Liver (tissue), 9 donors: ENCODE measurements around the gene ZFAND2A. TPM values are rescaled to one million over a fixed set of nuclear protein-coding genes. Genes with fewer than 3 reads are reported as not detected.
"Not testable (repeated sequence)": the region's sequence is repeated elsewhere in the genome, so short reads cannot be mapped to it uniquely, and the experiment has no call there.

ENCODE experiments used
- DNase-seq: peaks from one replicate; pipeline ENCODE4 v3.0.0-alpha.2; 2017; ENCODE audit warnings: low spot score
- H3K27ac ChIP-seq, 2 donors: one replicate each; pipeline ENCODE4 v1.7.0; 2013; ENCODE audit warnings: inconsistent platforms in 2 of 2, low read length in 2 of 2, control low read depth in 1 of 2, low read depth in 1 of 2, mild to moderate bottlenecking in 1 of 2
- H3K27me3 ChIP-seq, 4 donors: one replicate each; pipeline versions ENCODE4 v1.6.1 to v1.7.0; 2013; ENCODE audit warnings: low read length in 3 of 4, inconsistent platforms in 1 of 4, mild to moderate bottlenecking in 1 of 4, moderate library complexity in 1 of 4; ENCODE audit not compliant: control insufficient read depth in 4 of 4, insufficient read depth in 4 of 4
- H3K36me3 ChIP-seq, 4 donors: one replicate each; pipeline versions ENCODE4 v1.6.1 to v1.7.0; 2013; ENCODE audit warnings: low read length in 3 of 4, mild to moderate bottlenecking in 3 of 4, low read depth in 1 of 4, moderate library complexity in 1 of 4; ENCODE audit not compliant: control insufficient read depth in 4 of 4, insufficient read depth in 3 of 4
- H3K4me1 ChIP-seq, 4 donors: one replicate each; pipeline versions ENCODE4 v1.6.1 to v1.7.0; 2013; ENCODE audit warnings: low read length in 3 of 4, mild to moderate bottlenecking in 3 of 4, moderate library complexity in 1 of 4; ENCODE audit not compliant: control insufficient read depth in 4 of 4, insufficient read depth in 4 of 4
- H3K4me3 ChIP-seq, 3 donors: one replicate each; pipeline versions ENCODE4 v1.6.1 to v1.7.0; 2013; ENCODE audit warnings: low read length in 3 of 3, control low read depth in 1 of 3, low read depth in 1 of 3, mild to moderate bottlenecking in 1 of 3
- H3K9ac ChIP-seq, 2 donors: one replicate each; pipeline ENCODE4 v1.7.0; 2013; ENCODE audit warnings: low read length in 2 of 2, mild to moderate bottlenecking in 2 of 2, moderate library complexity in 2 of 2, control low read depth in 1 of 2, low read depth in 1 of 2
- H3K9me3 ChIP-seq, 4 donors: one replicate each; pipeline versions ENCODE4 v1.6.1 to v1.7.0; 2013; ENCODE audit warnings: low read length in 3 of 4; ENCODE audit not compliant: control insufficient read depth in 4 of 4
- ATF3 ChIP-seq: IDR thresholded peaks from 2 replicates; pipeline ENCODE4 v1.6.1; 2016; ENCODE audit warnings: antibody characterized with exemption
- CTCF ChIP-seq: fragments of 150-350 bp; IDR thresholded peaks from 2 replicates; pipeline ENCODE4 v1.5.1; 2017; ENCODE audit warnings: improper control_type of control experiment, low read depth, low read length; ENCODE audit not compliant: missing input control
- EGR1 ChIP-seq, 2 donors: IDR thresholded peaks; 2 replicates each; pipeline ENCODE4 v1.6.1; 2016 to 2018; ENCODE audit warnings: antibody characterized with exemption in 2 of 2, low read depth in 2 of 2
- FOXA1 ChIP-seq: IDR thresholded peaks from 2 replicates; pipeline ENCODE4 v1.6.1; 2016; ENCODE audit warnings: antibody characterized with exemption
- FOXA2 ChIP-seq: IDR thresholded peaks from 2 replicates; pipeline ENCODE4 v1.6.1; 2016; ENCODE audit warnings: antibody characterized with exemption
- GABPA ChIP-seq, 2 donors: IDR thresholded peaks in 1 of 2; conservative IDR thresholded peaks in 1 of 2; 2 replicates each; pipeline ENCODE4 v1.6.1; 2016; ENCODE audit warnings: antibody characterized with exemption in 2 of 2, mild to moderate bottlenecking in 1 of 2, moderate library complexity in 1 of 2
- HNF4A ChIP-seq, 2 donors: conservative IDR thresholded peaks; 2 replicates each; pipeline ENCODE4 v1.6.1; 2016; ENCODE audit warnings: antibody characterized with exemption in 2 of 2, mild to moderate bottlenecking in 2 of 2
- HNF4G ChIP-seq: IDR thresholded peaks from 2 replicates; pipeline ENCODE4 v1.6.1; 2016; ENCODE audit warnings: antibody characterized with exemption
- JUND ChIP-seq, 2 donors: IDR thresholded peaks; 2 replicates each; pipeline ENCODE4 v1.6.1; 2016; ENCODE audit warnings: antibody characterized with exemption in 2 of 2
- MAX ChIP-seq: IDR thresholded peaks from 2 replicates; pipeline ENCODE4 v1.6.1; 2016; ENCODE audit warnings: antibody characterized with exemption
- NR2F2 ChIP-seq: IDR thresholded peaks from 2 replicates; pipeline ENCODE4 v1.6.1; 2016; ENCODE audit warnings: antibody characterized with exemption
- RAD21 ChIP-seq, 2 donors: IDR thresholded peaks; 2 replicates each; pipeline ENCODE4 v1.6.1; 2016; ENCODE audit warnings: antibody characterized with exemption in 2 of 2, mild to moderate bottlenecking in 2 of 2
- REST ChIP-seq: IDR thresholded peaks from 2 replicates; pipeline ENCODE4 v1.6.1; 2016; ENCODE audit warnings: antibody characterized with exemption, mild to moderate bottlenecking
- RXRA ChIP-seq, 2 donors: IDR thresholded peaks; 2 replicates each; pipeline ENCODE4 v1.6.1; 2017 to 2018; ENCODE audit warnings: antibody characterized with exemption in 2 of 2, mild to moderate bottlenecking in 1 of 2
- SP1 ChIP-seq: IDR thresholded peaks from 2 replicates; pipeline ENCODE4 v1.6.1; 2018; ENCODE audit warnings: antibody characterized with exemption, mild to moderate bottlenecking
- TAF1 ChIP-seq: conservative IDR thresholded peaks from 2 replicates; pipeline ENCODE4 v1.6.1; 2016; ENCODE audit warnings: antibody characterized with exemption, mild to moderate bottlenecking
- ZBTB33 ChIP-seq: IDR thresholded peaks from 2 replicates; pipeline ENCODE4 v1.6.1; 2016; ENCODE audit warnings: antibody characterized with exemption
- WGBS: extraction: QIAGEN DNeasy Blood & Tissue Kit; methylation state at CpG from one replicate; pipeline ENCODE4 v1.1.7; 2013; 5-methylcytosine and 5-hydroxymethylcytosine counted together
- polyA plus RNA-seq, 2 donors: library from polyadenylated mRNA; stranded (reverse) in 1 of 2; unstranded in 1 of 2; fragments of 200-250 nt in 1 of 2; fragments of >200 nt in 1 of 2; fragmentation: Nextera tagmentation in 1 of 2; extraction: Ambion mirVana in 1 of 2; gene quantifications; one replicate each; pipeline versions ENCODE4 v1.2.1 to v1.2.3, GENCODE V29; 2013 to 2015
- total RNA-seq, 2 donors: library from RNA; depleted of rRNA; stranded (reverse); fragments of >200 nt; gene quantifications; one replicate each; pipeline ENCODE4 v1.2.3, GENCODE V29; 2014
- donor health status: healthy.
- donor health status: healthy.
- donor health status: healthy.
- donor health status: healthy.
- donor health status: healthy.

Gene ZFAND2A
- total and polyA plus RNA-seq, 4 donors, result 12.5 to 53.3 (median 33.5) TPM

- no peak for DNase-seq
- H3K4me3 ChIP-seq, result no peak overlapping the region
- TF ChIP-seq GABPA (IDR thresholded peaks at IDR 0.05 in 1 of 2, conservative IDR thresholded peaks at IDR 0.05 in 1 of 2), result no peak
- TF ChIP-seq NR2F2, result no peak
- TF ChIP-seq EGR1 (IDR thresholded peaks at IDR 0.05; ENCODE audit: low read depth in 2 of 2), result no peak
- no peak for TF ChIP-seq FOXA1
- TF ChIP-seq HNF4A (conservative IDR thresholded peaks at IDR 0.05), result no peak
- no peak for TF ChIP-seq ATF3
- TF ChIP-seq MAX, result no peak
- TF ChIP-seq CTCF, result no peak
- no peak for TF ChIP-seq FOXA2
- TF ChIP-seq SP1, result no peak
- TF ChIP-seq REST, result no peak
- no peak for TF ChIP-seq RAD21 (IDR thresholded peaks at IDR 0.05)
- TF ChIP-seq TAF1, result no peak
- no peak for TF ChIP-seq HNF4G
- no peak for TF ChIP-seq RXRA (IDR thresholded peaks at IDR 0.05)
- no peak for TF ChIP-seq JUND (IDR thresholded peaks at IDR 0.05)
- no peak for TF ChIP-seq ZBTB33
- WGBS, result 93% methylated on average over 27 of the region's 27 CpGs
- H3K27ac ChIP-seq, result no peak overlapping the region
- no peaks in the 10 kb centered on the region for H3K9me3 ChIP-seq
- H3K9ac ChIP-seq, result no peak overlapping the region
- H3K36me3 ChIP-seq, result no peaks in the 10 kb centered on the region
- H3K4me1 ChIP-seq, result peaks cover 8 to 23% (median 18%) of the 10 kb centered on the region in 4 donors
- no peaks in the 10 kb centered on the region for H3K27me3 ChIP-seq
These were observed 12.9 kb upstream of the ZFAND2A start for GRCh38 chr7:1172666-1173523.

GRCh38 chr7:1171516-1171915 is 11.5 kb upstream of the ZFAND2A start:
- 74% methylated on average over 7 of the region's 7 CpGs for WGBS
- not testable (repeated sequence) for H3K4me3 ChIP-seq

More at GRCh38 chr7:1171516-1171915, 11.5 kb upstream of the ZFAND2A start:
- H3K9me3 ChIP-seq, H3K9ac ChIP-seq, H3K27me3 ChIP-seq, DNase-seq, H3K27ac ChIP-seq, H3K36me3 ChIP-seq: not testable (repeated sequence)
- H3K4me1 ChIP-seq, result peaks cover 8 to 21% (median 14%) of the 10 kb centered on the region in 4 donors
